ENCODE measurements around the gene PRKRIP1.
"Not testable (repeated sequence)": the region's sequence is repeated elsewhere in the genome, so short reads cannot be mapped to it uniquely, and the experiment has no call there.

PRKRIP1 gene

GRCh38 chr7:102474116-102474515 lies 78.0 kb downstream of the PRKRIP1 start:
- H3K27ac ChIP-seq (ENCODE audit: low read depth, low read length); H3K9ac ChIP-seq (ENCODE audit: low read depth in 1 of 2, low read length in 2 of 2); H3K4me3 ChIP-seq (ENCODE audit: low read depth in 1 of 2, low read length in 2 of 2); H3K4me1 ChIP-seq (ENCODE audit: control insufficient read depth in 1 of 2, insufficient read depth in 2 of 2, low read length in 2 of 2); H3K27me3 ChIP-seq (ENCODE audit: control insufficient read depth in 1 of 2, insufficient read depth in 2 of 2, low read length in 2 of 2); H3K9me3 ChIP-seq (ENCODE audit: control insufficient read depth in 1 of 2, low read length in 2 of 2): not testable (repeated sequence)
- H3K36me3 ChIP-seq (ENCODE audit: control insufficient read depth in 1 of 2, insufficient read depth in 2 of 2, low read length in 2 of 2) = peaks cover 0 to 17% of the 10 kb centered on the region in 2 donors

- not testable (repeated sequence) for H3K9me3 ChIP-seq (ENCODE audit: control insufficient read depth in 1 of 2, low read length in 2 of 2); H3K27me3 ChIP-seq (ENCODE audit: control insufficient read depth in 1 of 2, insufficient read depth in 2 of 2, low read length in 2 of 2); H3K27ac ChIP-seq (ENCODE audit: low read depth, low read length); H3K4me3 ChIP-seq (ENCODE audit: low read depth in 1 of 2, low read length in 2 of 2); H3K4me1 ChIP-seq (ENCODE audit: control insufficient read depth in 1 of 2, insufficient read depth in 2 of 2, low read length in 2 of 2); H3K9ac ChIP-seq (ENCODE audit: low read depth in 1 of 2, low read length in 2 of 2)
- H3K36me3 ChIP-seq (ENCODE audit: control insufficient read depth in 1 of 2, insufficient read depth in 2 of 2, low read length in 2 of 2) = peaks cover 0 to 17% of the 10 kb centered on the region in 2 donors
Observed at GRCh38 chr7:102474736-102475435, 78.7 kb downstream of the PRKRIP1 start.
